ENCODE measurements around the gene TOMM40L. TPM values are rescaled to one million over a fixed set of nuclear protein-coding genes. Genes with fewer than 3 reads are reported as not detected.

Gene TOMM40L
- total RNA-seq, 4 donors from 2014 or later, result 2.6 to 13.2 (median 7.3) TPM

DNA sequence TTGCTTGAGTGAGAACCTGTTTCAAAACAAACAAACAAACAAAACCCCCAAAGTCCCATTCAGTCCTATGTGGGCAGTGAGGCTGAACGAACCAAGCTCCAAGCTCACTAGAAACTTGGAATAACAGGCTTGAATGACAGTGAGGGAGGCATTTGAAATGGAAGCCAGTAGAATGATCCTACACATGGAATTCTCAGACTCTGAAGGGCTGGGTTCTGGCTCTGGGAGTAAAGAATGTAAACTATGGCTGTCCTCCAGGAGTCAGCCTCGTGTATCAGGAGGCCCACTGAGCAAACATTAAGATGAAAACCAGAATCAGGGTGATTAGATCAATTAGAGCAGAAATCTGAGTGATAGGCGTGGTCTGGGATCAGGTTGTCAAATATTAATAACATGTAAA lies 47.5 kb downstream of the TOMM40L start:
- intact Hi-C loops (cut with DNase I; ENCODE audit: low total_unique reads), result no loop called here
- no peaks in the 10 kb centered on the region for H3K9me3 ChIP-seq
- no peak overlapping the region for H3K4me3 ChIP-seq
- DNase-seq, result no peak
- H3K36me3 ChIP-seq, result no peaks in the 10 kb centered on the region
- H3K4me1 ChIP-seq, result no peaks in the 10 kb centered on the region
- no peak overlapping the region for H3K27ac ChIP-seq
- no peak for TF ChIP-seq POLR2A (IDR thresholded peaks at IDR 0.05)
- TF ChIP-seq CTCF (IDR thresholded peaks at IDR 0.05), result no peak
- no peaks in the 10 kb centered on the region for H3K27me3 ChIP-seq

DNA sequence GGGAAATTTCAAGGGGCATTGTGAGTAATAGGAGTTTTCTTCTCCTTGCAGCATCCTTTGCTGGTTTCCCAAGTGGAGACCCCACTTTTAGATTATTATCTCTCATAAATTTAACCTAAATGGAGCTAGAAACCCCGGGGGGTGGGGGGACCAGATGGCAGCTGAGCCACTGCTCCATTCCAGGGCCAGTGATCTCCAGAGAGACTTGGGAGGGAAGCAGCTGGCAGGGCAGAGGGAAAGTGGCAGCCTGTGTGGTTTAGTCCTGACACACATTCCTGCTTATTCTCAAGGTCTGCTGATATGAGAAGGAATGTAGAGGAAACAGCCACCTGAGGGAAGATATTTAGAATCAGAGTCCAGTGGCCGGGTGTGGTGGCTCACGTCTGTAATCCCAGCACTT lies 49.0 kb downstream of the TOMM40L start:
- Histone ChIP-seq H3K4me1 (no peaks in the 10 kb centered on the region), H3K27me3 (no peaks in the 10 kb centered on the region), H3K27ac (no peak overlapping the region), H3K36me3 (no peaks in the 10 kb centered on the region), H3K9me3 (no peaks in the 10 kb centered on the region), H3K4me3 (no peak overlapping the region)
- intact Hi-C loops (cut with DNase I; ENCODE audit: low total_unique reads), result no loop called here
- TF ChIP-seq POLR2A (IDR thresholded peaks at IDR 0.05) (no peak), CTCF (IDR thresholded peaks at IDR 0.05) (no peak)
- DNase-seq, result no peak

Small RNA genes within 50 kb of the gene (microRNA-seq; reads per million reads assigned to microRNA genes)
- gene MIR5187 (ENCODE audit: borderline microRNAs expressed, borderline replicate concordance), result not detected

Other genes with a start within 250 kb of the TOMM40L start
- gene F11R, start 204.9 kb upstream of the TOMM40L start, total RNA-seq, result 10 to 100 TPM; 22.6 to 45.3 (median 26.6) TPM
- gene TSTD1, start 187.1 kb upstream of the TOMM40L start, total RNA-seq, result 10 to 100 TPM in 1 of 4 donors, 1 to 10 TPM in 1, not detected in 2; 5.6 to 20.3 TPM
- 10 to 100 TPM; 20.7 to 71.8 (median 44.2) TPM for gene USF1, start 180.1 kb upstream of the TOMM40L start, total RNA-seq
- gene ARHGAP30, start 156.2 kb upstream of the TOMM40L start, total RNA-seq, result 1 to 10 TPM in 3 of 4 donors, under 1 TPM in 1; 0.88 to 3.4 (median 2.6) TPM
- 1 to 10 TPM in 1 of 4 donors, not detected in 3; 2.1 TPM for gene NECTIN4, start 136.5 kb upstream of the TOMM40L start, total RNA-seq
- 10 to 100 TPM in 1 of 4 donors, 1 to 10 TPM in 2, under 1 TPM in 1; 0.51 to 12.1 (median 3.4) TPM for gene KLHDC9, start 127.7 kb upstream of the TOMM40L start, total RNA-seq
- 10 to 100 TPM in 3 of 4 donors, 1 to 10 TPM in 1; 3.3 to 38.9 (median 29.8) TPM for gene PFDN2, start 108.0 kb upstream of the TOMM40L start, total RNA-seq
- 10 to 100 TPM in 3 of 4 donors, 1 to 10 TPM in 1; 1.0 to 36.9 (median 22.0) TPM for gene NIT1, start 108.0 kb upstream of the TOMM40L start, total RNA-seq
- gene DEDD, start 93.4 kb upstream of the TOMM40L start, total RNA-seq, result 10 to 100 TPM in 3 of 4 donors, 1 to 10 TPM in 1; 4.4 to 42.2 (median 36.1) TPM
- gene UFC1, start 72.1 kb upstream of the TOMM40L start, total RNA-seq, result 100 to 1,000 TPM in 1 of 4 donors, 10 to 100 TPM in 2, 1 to 10 TPM in 1; 2.0 to 111 (median 62.9) TPM
- 10 to 100 TPM in 3 of 4 donors, 1 to 10 TPM in 1; 4.1 to 38.1 (median 29.9) TPM for gene USP21, start 66.6 kb upstream of the TOMM40L start, total RNA-seq
- gene PPOX, start 59.6 kb upstream of the TOMM40L start, total RNA-seq, result 10 to 100 TPM; 11.3 to 40.5 (median 21.6) TPM
- gene B4GALT3, start 48.6 kb upstream of the TOMM40L start, total RNA-seq, result 10 to 100 TPM in 3 of 4 donors, 1 to 10 TPM in 1; 1.0 to 23.9 (median 19.9) TPM
- 10 to 100 TPM in 3 of 4 donors, 1 to 10 TPM in 1; 1.3 to 41.5 (median 10.9) TPM for gene ADAMTS4, start 27.0 kb upstream of the TOMM40L start, total RNA-seq
- gene NDUFS2, start 23.7 kb upstream of the TOMM40L start, total RNA-seq, result 100 to 1,000 TPM in 1 of 4 donors, 10 to 100 TPM in 3; 43.8 to 107 (median 93.9) TPM
- 10 to 100 TPM in 3 of 4 donors, 1 to 10 TPM in 1; 1.3 to 39.4 (median 12.6) TPM for gene FCER1G, start 10.8 kb upstream of the TOMM40L start, total RNA-seq
- not detected for gene APOA2, start 2.4 kb upstream of the TOMM40L start, total RNA-seq
- gene NR1I3, start 12.1 kb downstream of the TOMM40L start, total RNA-seq, result not detected
- 1 to 10 TPM in 2 of 4 donors, under 1 TPM in 1, not detected in 1; 0.77 to 3.1 (median 1.9) TPM for gene PCP4L1, start 32.7 kb downstream of the TOMM40L start, total RNA-seq
- gene MPZ, start 83.9 kb downstream of the TOMM40L start, total RNA-seq, result 10 to 100 TPM in 1 of 4 donors, 1 to 10 TPM in 1, not detected in 2; 2.2 to 10.7 TPM
- gene SDHC, start 88.3 kb downstream of the TOMM40L start, total RNA-seq, result 100 to 1,000 TPM in 1 of 4 donors, 10 to 100 TPM in 3; 28.5 to 127 (median 55.8) TPM
- not detected for gene CFAP126, start 141.8 kb downstream of the TOMM40L start, total RNA-seq

Data from uterus (tissue), 4 donors.